Measurements from ENCODE around the gene SYCP2L. TPM values are rescaled to one million over a fixed set of nuclear protein-coding genes. Genes with fewer than 3 reads are reported as not detected.

Gene SYCP2L
- total RNA-seq, 2 donors from 2014 or later = 0.46 to 3.7 TPM

GRCh38 chr6:10961837-10962236 is 75.0 kb downstream of the SYCP2L start:
- intact Hi-C loops (cut with DNase I) = no loop called here
- H3K27ac ChIP-seq = no peak overlapping the region
- no peaks in the 10 kb centered on the region for H3K4me1 ChIP-seq (replicated peaks)
- DNase-seq (ENCODE audit: low spot score) = no peak
- H3K9me3 ChIP-seq = no peaks in the 10 kb centered on the region
- no peak overlapping the region for H3K4me3 ChIP-seq
- WGBS = 79% methylated on average over 3 of the region's 3 CpGs
- TF ChIP-seq POLR2A (IDR thresholded peaks at IDR 0.05) (no peak), CTCF (IDR thresholded peaks at IDR 0.05) (no peak), POLR2AphosphoS5 (IDR thresholded peaks at IDR 0.05) (no peak)
- H3K36me3 ChIP-seq = no peaks in the 10 kb centered on the region
- no peaks in the 10 kb centered on the region for H3K27me3 ChIP-seq (replicated peaks; ENCODE audit: insufficient read depth)

- Histone ChIP-seq H3K4me3 (no peak overlapping the region), H3K36me3 (no peaks in the 10 kb centered on the region), H3K27me3 (replicated peaks; ENCODE audit: insufficient read depth) (no peaks in the 10 kb centered on the region), H3K27ac (no peak overlapping the region), H3K4me1 (replicated peaks) (no peaks in the 10 kb centered on the region), H3K9me3 (no peaks in the 10 kb centered on the region)
- no peak for DNase-seq (ENCODE audit: low spot score)
- intact Hi-C loops (cut with DNase I) = no loop called here
- 41% methylated on average over 1 of the region's 1 CpG for WGBS
- TF ChIP-seq CTCF (IDR thresholded peaks at IDR 0.05) (no peak), POLR2A (IDR thresholded peaks at IDR 0.05) (no peak), POLR2AphosphoS5 (IDR thresholded peaks at IDR 0.05) (no peak)
Measured at GRCh38 chr6:10962673-10963072, 75.8 kb downstream of the SYCP2L start.

GRCh38 chr6:10963113-10963512 is 76.3 kb downstream of the SYCP2L start:
- Histone ChIP-seq H3K36me3 (no peaks in the 10 kb centered on the region), H3K27me3 (replicated peaks; ENCODE audit: insufficient read depth) (no peaks in the 10 kb centered on the region), H3K27ac (no peak overlapping the region), H3K9me3 (no peaks in the 10 kb centered on the region), H3K4me1 (replicated peaks) (no peaks in the 10 kb centered on the region), H3K4me3 (no peak overlapping the region)
- TF ChIP-seq CTCF (IDR thresholded peaks at IDR 0.05) = no peak
- TF ChIP-seq POLR2AphosphoS5 (IDR thresholded peaks at IDR 0.05) = no peak
- TF ChIP-seq POLR2A (IDR thresholded peaks at IDR 0.05) = no peak
- intact Hi-C loops (cut with DNase I) = no loop called here
- 80% methylated on average over 2 of the region's 2 CpGs for WGBS
- DNase-seq (ENCODE audit: low spot score) = no peak

- Histone ChIP-seq H3K27ac (no peak overlapping the region), H3K36me3 (no peaks in the 10 kb centered on the region), H3K4me1 (replicated peaks) (no peaks in the 10 kb centered on the region), H3K9me3 (no peaks in the 10 kb centered on the region), H3K27me3 (replicated peaks; ENCODE audit: insufficient read depth) (no peaks in the 10 kb centered on the region), H3K4me3 (no peak overlapping the region)
- TF ChIP-seq POLR2A (IDR thresholded peaks at IDR 0.05) = no peak
- no peak for TF ChIP-seq CTCF (IDR thresholded peaks at IDR 0.05)
- WGBS = 100% methylated on average over 1 of the region's 1 CpG
- no peak for DNase-seq (ENCODE audit: low spot score)
- intact Hi-C loops (cut with DNase I) = no loop called here
Measured at GRCh38 chr6:10964684-10965083, 77.8 kb downstream of the SYCP2L start.

GRCh38 chr6:10968776-10969175 is 81.9 kb downstream of the SYCP2L start:
- Histone ChIP-seq H3K36me3 (no peaks in the 10 kb centered on the region), H3K27ac (no peak overlapping the region), H3K9me3 (no peaks in the 10 kb centered on the region), H3K4me1 (replicated peaks) (no peaks in the 10 kb centered on the region), H3K4me3 (no peak overlapping the region), H3K27me3 (replicated peaks; ENCODE audit: insufficient read depth) (no peaks in the 10 kb centered on the region)
- WGBS = 80% methylated on average over 2 of the region's 2 CpGs
- intact Hi-C loops (cut with DNase I) = no loop called here
- DNase-seq (ENCODE audit: low spot score) = no peak
- no peak for TF ChIP-seq POLR2AphosphoS5 (IDR thresholded peaks at IDR 0.05)
- TF ChIP-seq CTCF (IDR thresholded peaks at IDR 0.05) = no peak
